Hepatocyte (in vitro differentiated cells): ENCODE results near the gene FAM149B1.

Experiments
- EZH2phosphoT487 ChIP-seq: fragments of 200-600 bp; sonication (generic); IDR thresholded peaks from one replicate; pipeline ENCODE4 v1.6.1; 2018; ENCODE audit warnings: antibody characterized with exemption, mild to moderate bottlenecking, low read depth, moderate library complexity; ENCODE audit not compliant: unreplicated experiment, severe bottlenecking
- TF ChIP-seq, protein P1 (sequence below): fragments of 200-600 bp; sonication (generic); IDR thresholded peaks from 2 replicates; pipeline ENCODE4 v1.5.1; 2016; ENCODE audit warnings: antibody characterized with exemption, mild to moderate bottlenecking; ENCODE audit not compliant: poor library complexity

DNA sequence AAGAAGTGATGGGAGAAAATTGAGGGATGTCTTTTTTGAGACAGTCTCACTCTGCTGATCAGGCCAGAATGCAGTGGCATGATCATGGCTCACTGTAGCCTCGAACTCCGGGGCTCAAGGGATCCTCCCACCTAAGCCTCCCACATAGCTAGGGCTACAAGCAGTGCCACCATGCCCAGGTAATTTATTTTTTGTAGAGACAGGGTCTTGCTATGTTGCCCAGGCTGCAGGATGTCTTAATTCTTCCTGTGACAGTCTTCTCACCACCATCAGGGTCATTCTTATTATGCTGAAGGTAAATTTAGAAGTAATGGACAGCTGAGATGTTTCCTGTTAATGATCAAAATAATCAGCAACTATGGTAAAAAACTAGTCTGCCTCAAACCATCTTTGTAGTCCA lies 72.0 kb downstream of the FAM149B1 start:
- TF ChIP-seq, protein P1, sequence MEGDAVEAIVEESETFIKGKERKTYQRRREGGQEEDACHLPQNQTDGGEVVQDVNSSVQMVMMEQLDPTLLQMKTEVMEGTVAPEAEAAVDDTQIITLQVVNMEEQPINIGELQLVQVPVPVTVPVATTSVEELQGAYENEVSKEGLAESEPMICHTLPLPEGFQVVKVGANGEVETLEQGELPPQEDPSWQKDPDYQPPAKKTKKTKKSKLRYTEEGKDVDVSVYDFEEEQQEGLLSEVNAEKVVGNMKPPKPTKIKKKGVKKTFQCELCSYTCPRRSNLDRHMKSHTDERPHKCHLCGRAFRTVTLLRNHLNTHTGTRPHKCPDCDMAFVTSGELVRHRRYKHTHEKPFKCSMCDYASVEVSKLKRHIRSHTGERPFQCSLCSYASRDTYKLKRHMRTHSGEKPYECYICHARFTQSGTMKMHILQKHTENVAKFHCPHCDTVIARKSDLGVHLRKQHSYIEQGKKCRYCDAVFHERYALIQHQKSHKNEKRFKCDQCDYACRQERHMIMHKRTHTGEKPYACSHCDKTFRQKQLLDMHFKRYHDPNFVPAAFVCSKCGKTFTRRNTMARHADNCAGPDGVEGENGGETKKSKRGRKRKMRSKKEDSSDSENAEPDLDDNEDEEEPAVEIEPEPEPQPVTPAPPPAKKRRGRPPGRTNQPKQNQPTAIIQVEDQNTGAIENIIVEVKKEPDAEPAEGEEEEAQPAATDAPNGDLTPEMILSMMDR = no peak
- TF ChIP-seq EZH2phosphoT487 = no peak
